GM18499 (cell line): Measurements from ENCODE around the gene EIF3C.
"Not testable (repeated sequence)": the region's sequence is repeated elsewhere in the genome, so short reads cannot be mapped to it uniquely, and the experiment has no call there.

ENCODE experiments used
- ATAC-seq: cut with Tn5 transposase; IDR thresholded peaks from one replicate; pipeline ENCODE4 v1.9.1; 2021; ENCODE audit warnings: moderate number of reproducible peaks; ENCODE audit not compliant: insufficient read depth, unreplicated experiment

EIF3C gene

DNA sequence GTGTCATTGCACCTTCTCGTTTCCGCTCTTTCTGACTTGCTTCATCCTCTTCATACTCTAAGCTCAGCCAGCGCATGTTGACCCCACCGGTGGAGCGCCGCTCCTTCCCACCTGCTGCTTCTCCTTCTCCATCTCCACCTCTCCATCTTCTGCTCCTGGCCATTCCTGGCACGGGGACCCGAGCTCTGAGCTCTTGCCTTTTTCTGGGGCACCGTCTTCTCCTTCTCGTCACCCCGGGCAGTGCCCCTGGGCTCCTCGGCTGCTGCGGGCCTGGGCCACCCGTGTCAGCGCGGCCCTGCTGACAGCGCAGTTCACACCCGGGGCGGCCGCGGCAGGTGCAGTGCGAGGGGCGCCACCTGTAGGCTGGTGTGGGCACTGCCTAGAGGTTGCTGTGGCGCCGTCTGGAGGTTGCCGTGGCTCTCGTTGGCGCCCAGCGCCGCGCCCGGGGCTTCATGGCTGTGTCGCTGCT, 38.8 kb downstream of the EIF3C start:
- ATAC-seq = not testable (repeated sequence)

DNA sequence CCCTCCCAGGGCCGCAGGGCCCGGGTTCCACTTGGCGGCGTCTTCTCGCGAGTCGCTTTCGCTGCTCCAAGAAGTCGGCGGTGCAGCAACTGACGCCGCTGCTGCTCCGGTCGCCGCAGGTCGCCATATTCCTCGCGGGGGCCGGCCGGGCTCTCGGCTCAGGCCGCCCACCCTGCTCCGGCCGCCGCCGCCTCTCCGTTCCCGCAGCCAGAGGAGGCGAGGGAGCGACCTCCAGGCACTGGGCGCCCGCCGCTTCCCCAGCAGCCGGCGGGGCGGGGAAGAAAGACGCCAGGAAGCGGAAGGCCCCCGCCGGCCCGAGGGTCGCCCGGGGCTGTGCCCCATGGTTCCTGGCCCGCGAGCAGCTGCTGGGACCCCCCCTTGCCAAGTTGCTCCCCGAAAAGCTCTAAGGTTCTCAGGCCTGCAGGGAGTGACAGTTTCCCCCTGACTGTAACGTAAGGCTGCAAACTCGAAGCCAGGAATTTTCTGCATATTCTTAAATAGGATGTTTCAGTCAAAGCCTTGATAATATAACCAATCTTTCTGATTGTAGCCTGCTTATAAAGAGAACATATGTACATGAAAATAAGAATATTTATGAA, 39.3 kb downstream of the EIF3C start:
- ATAC-seq = not testable (repeated sequence)

DNA sequence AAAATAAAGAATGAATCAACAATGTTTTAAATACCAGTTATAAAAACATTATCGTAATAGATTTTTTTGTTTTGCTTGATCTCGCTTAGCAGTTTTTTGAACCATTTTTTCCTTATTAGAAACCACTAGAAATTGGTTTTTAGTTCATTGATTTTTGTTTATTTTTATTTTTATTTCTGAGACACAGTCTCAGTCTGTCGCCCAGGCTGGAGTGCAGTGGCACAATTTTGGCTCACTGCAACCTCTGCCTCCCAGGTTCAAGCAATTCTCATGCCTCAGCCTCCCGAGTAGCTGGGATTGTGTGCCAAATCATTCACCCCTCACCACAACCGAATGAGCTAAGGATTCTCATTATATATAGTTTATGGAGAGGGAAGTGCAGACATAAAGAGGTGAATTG, 40.2 kb downstream of the EIF3C start, which contains the start of gene NPIPB9:
Gene NPIPB9 (plus strand): TSS at position 301 of the 400 bp plus-strand sequence.
- ATAC-seq = not testable (repeated sequence)

DNA sequence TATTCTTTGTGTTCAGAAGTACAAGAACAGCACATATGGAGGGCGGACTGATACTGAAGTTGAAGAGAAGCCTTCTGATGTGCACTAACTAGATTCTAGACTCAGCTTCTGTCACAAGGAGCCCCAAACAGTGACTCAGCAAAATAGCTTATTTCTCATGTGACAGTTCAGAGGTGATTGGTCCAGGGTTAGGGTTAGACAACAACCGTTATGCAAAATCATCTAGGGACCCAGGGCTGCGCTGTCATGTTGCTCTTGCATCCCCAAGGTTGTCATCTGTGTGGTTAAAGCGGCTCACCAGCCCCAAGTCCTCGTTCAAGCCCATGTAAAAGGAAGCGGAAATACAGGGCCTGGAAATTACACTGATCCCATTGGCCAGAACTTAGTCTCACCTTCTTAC, 70.4 kb downstream of the EIF3C start:
- not testable (repeated sequence) for ATAC-seq

DNA sequence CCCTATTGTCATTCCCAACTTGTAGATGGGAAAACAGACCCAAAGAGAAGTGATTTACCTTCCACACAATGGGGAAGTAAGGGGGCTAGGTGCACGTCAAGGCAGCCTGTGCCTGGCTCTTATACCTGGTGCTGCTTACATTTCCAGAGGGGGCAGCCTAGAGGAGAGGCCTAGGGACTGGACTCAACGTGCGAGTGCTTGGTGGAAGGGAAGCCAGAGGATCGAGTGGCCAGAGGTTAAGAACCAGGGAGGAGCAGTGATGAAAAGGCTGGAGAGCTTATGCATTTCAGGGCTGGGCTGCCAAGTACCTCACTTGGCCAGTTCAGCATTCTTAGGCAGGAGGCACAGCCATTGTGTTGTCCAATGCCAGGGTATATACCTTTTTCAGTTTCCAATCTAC, 71.1 kb downstream of the EIF3C start:
- ATAC-seq = not testable (repeated sequence)
